Measurements from ENCODE around the gene DCAF5. TPM values are rescaled to one million over a fixed set of nuclear protein-coding genes. Genes with fewer than 3 reads are reported as not detected.

DCAF5 gene
- total and polyA plus RNA-seq, 2 experiments from 2014 or later = 50.0 to 58.2 TPM

- H3K4me1 ChIP-seq (ENCODE audit: low read depth) = no peaks in the 10 kb centered on the region
- no peaks in the 10 kb centered on the region for H3K27me3 ChIP-seq
- H3K27ac ChIP-seq = no peak overlapping the region
- no peak for TF ChIP-seq CTCF (IDR thresholded peaks at IDR 0.05; ENCODE audit: low read depth, low read length)
- no peak for DNase-seq (ENCODE audit: low read depth in 1 of 2, low spot score in 1 of 2)
- H3K4me3 ChIP-seq = no peak overlapping the region
- no peaks in the 10 kb centered on the region for H3K9me3 ChIP-seq (ENCODE audit: low read depth)
- H3K36me3 ChIP-seq = no peaks in the 10 kb centered on the region
Measured at GRCh38 chr14:69001375-69001774, 151.5 kb downstream of the DCAF5 start.

Other genes starting within 250 kb of the DCAF5 start
- 167 and 169 TPM in 2 replicates for gene ACTN1, start 173.8 kb downstream of the DCAF5 start, total RNA-seq
- 171 and 202 TPM in 2 replicates for gene ACTN1, start 173.8 kb downstream of the DCAF5 start, polyA plus RNA-seq
- gene EXD2, start 38.4 kb upstream of the DCAF5 start, total RNA-seq = 18.7 and 21.4 TPM in 2 replicates
- gene EXD2, start 38.4 kb upstream of the DCAF5 start, polyA plus RNA-seq = 20.3 and 28.7 TPM in 2 replicates
- 5.8 and 15.2 TPM in 2 replicates for gene GALNT16, start 107.0 kb upstream of the DCAF5 start, total RNA-seq
- gene GALNT16, start 107.0 kb upstream of the DCAF5 start, polyA plus RNA-seq = 3.4 and 7.7 TPM in 2 replicates
- 97.0 and 117 TPM in 2 replicates for gene ERH, start 245.2 kb upstream of the DCAF5 start, total RNA-seq
- gene ERH, start 245.2 kb upstream of the DCAF5 start, polyA plus RNA-seq = 296 TPM in 2 replicates
- gene SLC39A9, start 245.6 kb upstream of the DCAF5 start, total RNA-seq = 36.8 and 38.9 TPM in 2 replicates
- 17.6 and 23.7 TPM in 2 replicates for gene SLC39A9, start 245.6 kb upstream of the DCAF5 start, polyA plus RNA-seq

All from cardiac muscle cell (in vitro differentiated cells and primary cell).